CD4-positive, alpha-beta T cell treated with Interleukin-4 for 1 hour (primary cell): ENCODE measurements around the gene TBC1D26.
"Not testable (repeated sequence)": the region's sequence is repeated elsewhere in the genome, so short reads cannot be mapped to it uniquely, and the experiment has no call there.

ENCODE experiments used
- DNase-seq, 2 donors: peaks; one replicate each; pipeline ENCODE4 v3.0.0-alpha.2; 2020 to 2022

The TBC1D26 gene

DNA sequence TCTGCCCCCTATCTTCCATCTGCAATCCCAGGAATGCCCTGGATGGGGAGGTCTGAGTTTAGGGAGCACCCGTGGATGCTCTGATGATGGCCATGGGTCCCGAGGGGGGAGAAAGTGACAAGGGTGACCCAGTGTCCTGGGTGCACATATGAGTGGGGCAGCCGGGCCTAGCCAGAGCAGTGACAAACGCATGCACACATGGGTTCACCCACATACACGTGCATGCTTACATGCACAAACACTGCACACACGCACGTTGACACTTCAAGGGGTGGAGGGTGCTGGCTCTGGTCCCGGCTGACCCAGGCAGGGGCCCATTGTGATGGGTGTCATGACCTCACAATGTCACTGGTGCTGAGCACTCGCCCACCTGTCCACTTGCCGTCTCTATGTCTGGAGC, at the start of gene TBC1D26:
Gene TBC1D26 (plus strand): TSS at position 384 of the 400 bp plus-strand sequence. CDS start 3,066 bp downstream, outside the sequence.
- DNase-seq, result not testable (repeated sequence)

- peak in 1 of 2 donors; percentile 19 for DNase-seq
Measured at GRCh38 chr17:15683135-15683534, 48.9 kb upstream of the TBC1D26 start.

DNA sequence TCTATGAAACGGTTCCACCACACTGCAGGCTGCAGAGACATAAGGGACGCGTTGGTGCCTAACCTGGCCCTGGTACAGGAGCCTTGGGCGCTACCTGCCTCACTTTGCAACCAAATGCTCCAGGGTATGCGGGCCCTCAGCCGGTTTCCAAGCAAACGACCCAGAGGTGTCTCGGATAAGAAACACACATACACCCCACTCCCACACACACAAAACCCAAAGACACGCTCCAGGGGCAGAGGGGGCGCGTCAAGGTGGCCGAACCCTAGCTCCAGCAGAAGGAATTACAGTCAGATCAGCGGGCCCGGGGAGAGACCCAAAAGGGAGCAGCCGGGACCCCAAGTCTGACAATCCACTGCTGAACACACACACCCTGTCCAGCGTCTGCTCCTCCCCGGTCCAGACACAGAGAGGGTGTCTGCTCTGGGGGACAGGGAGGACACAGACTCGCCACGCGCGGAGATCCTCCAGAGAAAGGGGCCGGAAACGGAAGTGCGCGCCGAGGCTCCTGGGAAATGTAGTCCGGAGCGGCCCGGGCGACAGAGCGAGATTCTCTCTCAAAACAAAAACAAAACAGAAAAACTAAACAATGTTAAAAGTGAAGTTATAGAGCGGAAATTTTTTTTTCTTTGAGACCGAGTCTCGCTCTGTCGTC, 48.1 kb upstream of the TBC1D26 start, which contains the start of gene TRIM16:
Gene TRIM16 (minus strand): TSS at position 488 of the 655 bp plus-strand sequence. CDS start 32,702 bp downstream, outside the sequence.
- peak; percentile 82 to 84 for DNase-seq

GRCh38 chr17:15687494-15687893, 44.6 kb upstream of the TBC1D26 start:
- DNase-seq, result not testable (repeated sequence)

- not testable (repeated sequence) for DNase-seq
Measured at GRCh38 chr17:15698967-15699366, 33.1 kb upstream of the TBC1D26 start.

DNA sequence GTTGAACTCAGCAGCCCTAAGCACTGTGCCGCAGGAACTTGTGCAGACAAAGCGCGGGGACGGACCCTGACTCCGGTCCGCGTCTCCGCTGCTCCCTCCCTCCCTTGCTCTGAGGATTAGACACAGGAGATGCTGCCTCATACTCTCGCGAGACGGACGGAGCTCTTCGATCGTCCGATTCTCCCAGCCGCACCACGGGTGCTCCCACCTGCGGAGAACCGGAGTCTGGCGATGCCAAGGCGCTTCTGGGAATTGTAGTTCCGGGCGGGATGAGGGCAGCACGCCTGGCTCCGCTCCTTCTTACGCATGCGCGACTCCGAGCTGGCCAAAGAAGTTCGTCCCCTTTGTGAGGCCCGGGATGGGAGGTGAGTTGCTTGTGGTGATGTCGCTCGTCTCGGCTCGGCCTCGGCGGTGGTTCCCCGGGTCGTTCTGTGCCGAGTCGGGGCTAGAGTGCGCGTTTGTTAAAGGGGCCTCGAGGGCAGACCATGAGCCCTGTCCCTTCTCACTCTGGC, 32.6 kb upstream of the TBC1D26 start, which contains the start of gene ZNF286A:
Gene ZNF286A (plus strand): TSS at position 340 of the 512 bp plus-strand sequence. CDS start 578 bp downstream, outside the sequence.
- DNase-seq, result peak; percentile 98 to 99

GRCh38 chr17:15699937-15700336, 32.1 kb upstream of the TBC1D26 start:
- DNase-seq, result not testable (repeated sequence)

GRCh38 chr17:15704239-15704638, 27.8 kb upstream of the TBC1D26 start:
- not testable (repeated sequence) for DNase-seq

- not testable (repeated sequence) for DNase-seq
Measured at GRCh38 chr17:15704813-15705212, 27.3 kb upstream of the TBC1D26 start.

- DNase-seq, result not testable (repeated sequence)
Measured at GRCh38 chr17:15708879-15709278, 23.2 kb upstream of the TBC1D26 start.

GRCh38 chr17:15716601-15717563, 15.2 kb upstream of the TBC1D26 start:
- not testable (repeated sequence) for DNase-seq

DNA sequence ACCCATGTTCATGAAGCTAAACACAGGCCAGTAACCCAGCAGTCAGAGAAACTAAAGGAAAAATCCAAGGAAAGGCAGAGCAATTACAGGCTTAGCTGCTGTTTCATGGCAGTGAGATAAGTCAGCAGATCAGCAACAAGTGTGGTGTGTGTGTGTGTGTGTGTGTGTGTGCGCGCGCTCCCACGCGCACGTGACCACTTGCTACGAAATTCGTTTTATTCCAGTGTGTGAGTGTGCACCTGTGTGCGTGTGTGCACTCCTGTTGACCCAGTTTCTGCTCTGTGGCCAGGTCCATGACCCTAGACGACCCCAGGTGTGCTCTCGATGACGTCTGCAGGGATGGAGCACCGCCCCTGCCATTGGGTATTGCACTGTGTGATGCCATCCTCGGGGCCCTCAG, 1.5 kb upstream of the TBC1D26 start:
- not testable (repeated sequence) for DNase-seq

DNA sequence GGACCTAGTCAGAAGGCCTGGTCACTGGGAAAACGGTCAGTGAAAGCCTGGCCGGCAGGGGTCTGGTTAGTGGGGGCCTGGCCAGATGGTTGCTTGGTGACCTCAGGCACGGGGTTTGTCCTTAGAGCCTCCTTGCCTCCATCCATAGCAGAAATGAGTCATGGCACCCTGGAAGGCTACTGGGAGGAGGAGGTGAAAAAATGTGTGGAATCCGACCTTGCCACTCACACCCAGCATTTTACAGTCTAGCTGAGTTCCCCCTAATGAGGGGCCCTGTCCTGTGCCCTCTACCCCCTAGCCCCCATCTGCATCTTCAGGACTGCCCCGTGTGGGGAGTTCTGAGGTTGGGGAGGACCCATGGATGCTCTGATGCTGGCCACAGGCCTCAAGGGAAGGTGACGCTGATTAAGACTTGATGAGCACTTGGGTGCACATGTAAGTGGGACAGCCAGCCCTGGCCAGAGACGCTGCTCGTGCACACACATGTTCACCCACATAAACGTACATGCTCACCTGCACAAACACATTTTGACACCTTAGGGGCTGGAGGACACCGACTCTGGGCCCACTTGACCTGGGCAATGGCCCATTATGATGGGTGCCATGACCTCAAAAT, 1.2 kb downstream of the TBC1D26 start:
- not testable (repeated sequence) for DNase-seq

- not testable (repeated sequence) for DNase-seq
Measured at GRCh38 chr17:15736578-15736977, 4.5 kb downstream of the TBC1D26 start.

DNA sequence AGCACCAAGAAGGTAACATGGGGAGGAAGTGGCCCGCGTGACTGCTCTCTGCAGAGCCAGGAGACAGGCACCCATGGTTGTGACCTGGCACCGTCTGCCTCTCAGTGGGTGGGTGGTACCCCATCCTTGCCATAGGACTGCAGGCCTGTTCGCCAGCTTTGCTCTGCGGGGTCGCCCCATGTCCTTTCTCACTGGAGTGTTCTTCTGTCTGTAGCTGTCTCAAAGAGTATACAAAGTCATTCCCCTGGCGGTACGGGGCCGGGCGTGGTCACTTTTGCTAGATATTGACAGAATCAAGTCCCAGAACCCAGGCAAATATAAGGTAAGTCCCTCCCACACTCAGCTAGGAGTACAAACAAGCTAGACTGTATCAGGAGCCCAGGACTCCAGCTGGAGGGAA, 6.0 kb downstream of the TBC1D26 start:
- DNase-seq, result no peak

DNA sequence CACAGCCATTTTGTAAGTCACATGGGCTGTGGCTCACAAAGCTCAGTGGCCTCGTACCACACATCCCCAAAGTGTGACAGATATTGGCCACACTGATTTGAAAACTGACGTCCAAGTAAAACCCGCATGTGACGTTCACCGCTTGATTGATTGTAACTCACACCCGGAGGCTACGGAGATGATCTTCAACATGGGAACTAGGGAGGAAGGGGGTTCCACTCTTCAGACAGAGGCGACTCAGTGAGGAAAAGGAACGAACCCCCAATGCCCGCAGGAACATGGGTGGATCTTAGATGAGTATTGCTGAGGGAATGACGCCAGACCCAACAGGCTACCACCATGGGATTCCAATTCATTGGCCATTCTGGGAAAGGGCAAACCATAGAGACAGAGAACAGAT, 7.2 kb downstream of the TBC1D26 start:
- not testable (repeated sequence) for DNase-seq

DNA sequence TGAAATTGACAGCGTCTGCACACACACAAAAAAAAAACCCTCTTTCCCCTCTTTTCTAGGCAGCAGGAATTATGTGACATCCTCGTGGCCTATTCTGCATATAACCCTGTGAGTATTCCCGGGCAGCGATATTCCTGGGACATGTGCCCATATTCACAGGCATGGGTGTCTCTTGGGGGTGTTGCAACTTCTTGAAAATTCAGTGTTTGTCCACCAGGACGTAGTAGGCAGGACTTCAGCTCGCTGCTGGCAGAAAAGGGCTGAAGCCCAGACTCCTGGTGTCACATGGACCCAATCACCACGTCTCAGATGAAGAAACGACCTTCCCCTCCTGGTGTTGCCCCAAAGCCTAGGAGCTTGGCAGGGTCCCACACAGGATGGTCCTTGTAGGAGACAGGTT, 8.0 kb downstream of the TBC1D26 start:
- not testable (repeated sequence) for DNase-seq

DNA sequence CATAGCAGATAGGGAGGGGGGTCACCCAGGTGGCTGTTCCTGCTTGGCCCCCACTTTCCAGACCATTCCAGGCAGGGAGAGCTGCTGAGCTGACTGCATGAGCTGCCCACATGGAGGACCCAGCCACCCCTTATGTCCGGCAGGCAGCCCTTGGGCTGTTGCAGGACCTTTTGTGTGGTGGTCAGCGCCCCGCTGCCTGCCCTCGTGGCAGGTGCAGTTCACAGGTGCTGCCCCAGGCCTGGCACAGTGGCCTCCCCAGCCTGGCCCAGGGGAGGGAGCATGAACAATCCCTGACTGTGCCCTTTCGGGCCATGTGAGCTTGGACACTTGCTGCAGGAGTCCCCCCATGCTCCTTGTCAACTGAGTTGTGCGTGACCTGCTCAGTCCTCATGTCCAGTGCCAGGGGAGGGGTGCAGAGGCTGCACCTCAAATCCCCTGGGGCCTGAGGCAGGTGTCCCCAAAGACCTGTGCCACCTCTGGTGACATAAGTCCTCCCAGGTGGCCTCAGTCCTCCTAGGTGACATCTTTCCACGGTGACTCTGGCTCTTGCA, 8.6 kb downstream of the TBC1D26 start:
- no peak for DNase-seq

GRCh38 chr17:15741624-15742023, 9.5 kb downstream of the TBC1D26 start:
- DNase-seq, result no peak

DNA sequence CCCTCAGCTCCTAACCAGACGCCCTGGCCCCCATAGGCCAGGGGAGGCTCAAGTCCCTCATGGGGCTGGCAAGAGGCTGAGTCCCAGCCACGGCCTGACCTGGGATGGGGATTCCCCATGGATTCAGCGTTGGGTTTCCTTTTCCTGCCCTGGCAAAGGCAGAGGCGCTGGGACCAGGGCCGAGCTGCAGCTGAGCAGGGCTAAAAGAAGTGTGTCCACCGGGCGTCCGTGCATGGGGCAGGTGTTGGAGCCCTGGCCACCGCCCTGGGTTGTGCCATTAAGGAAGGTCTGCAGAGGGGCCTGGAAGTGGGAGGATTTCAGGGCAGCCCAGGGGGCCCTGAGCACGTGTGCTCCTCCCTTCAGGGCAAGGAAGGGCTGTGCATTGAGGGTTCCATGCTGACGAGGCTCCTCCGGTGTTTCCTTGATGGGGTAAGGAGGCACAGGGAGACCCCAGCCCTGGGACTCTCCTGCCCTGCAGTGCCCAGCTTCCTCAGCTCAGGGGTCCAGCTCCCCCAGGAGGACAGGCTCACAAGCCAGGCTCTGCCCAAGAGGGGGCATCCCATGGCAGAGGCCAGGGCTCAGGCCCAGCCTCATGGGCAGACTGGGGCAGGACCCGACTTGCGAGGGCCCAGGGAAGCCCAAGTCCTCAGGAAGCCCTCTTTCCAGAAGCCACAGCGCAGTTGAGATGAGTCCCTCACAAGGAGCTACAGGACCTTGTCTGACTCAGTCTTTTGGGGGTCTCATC, 10.1 kb downstream of the TBC1D26 start:
- no peak for DNase-seq

DNA sequence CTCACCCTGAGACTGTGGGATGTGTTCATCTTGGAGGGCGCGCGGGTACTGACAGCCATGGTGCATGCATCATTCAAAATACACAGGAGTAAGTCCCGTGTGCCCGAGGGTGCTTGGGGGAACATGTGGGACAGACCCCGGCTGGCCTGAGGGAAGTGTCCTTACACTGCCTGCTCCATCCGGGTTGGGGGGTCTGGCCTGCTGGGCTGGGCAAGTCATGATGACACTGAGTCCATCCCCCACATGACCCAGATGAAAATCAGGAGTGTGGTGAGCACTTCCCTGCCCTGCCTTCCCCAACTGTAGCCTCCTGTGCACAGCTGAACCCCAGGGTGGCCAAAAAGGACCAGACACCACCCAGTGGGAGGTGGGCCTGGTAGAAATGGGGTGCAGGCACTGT, 10.8 kb downstream of the TBC1D26 start:
- DNase-seq, result no peak
